RWPE2 (cell line): ENCODE data around the gene ZMYM2.

Source experiments
- ATAC-seq: fragments of 200-7000 bp; cut with Tn5 transposase; 3 replicates; pipeline ENCODE4 v1.9.1; 2021; ENCODE audit warnings: low read depth
- DNase-seq: peaks from one replicate; pipeline ENCODE4 v3.0.0-alpha.2; 2020; ENCODE audit warnings: low spot score
- H3K27ac ChIP-seq: fragments of 450-650 bp; 2 replicates; pipeline ENCODE4 v1.5.1; 2017; ENCODE audit warnings: mild to moderate bottlenecking; ENCODE audit not compliant: poor library complexity, severe bottlenecking
- H3K27me3 ChIP-seq: fragments of 250-450 bp; sonication (Bioruptor Pico); 2 replicates; pipeline ENCODE4 v1.5.1; 2021; ENCODE audit warnings: mild to moderate bottlenecking, moderate library complexity; ENCODE audit not compliant: insufficient read depth, poor library complexity, severe bottlenecking
- H3K36me3 ChIP-seq: fragments of 250-450 bp; sonication (Bioruptor Pico); 2 replicates; pipeline ENCODE4 v1.5.1; 2020; ENCODE audit warnings: low read depth, mild to moderate bottlenecking, moderate library complexity
- H3K4me1 ChIP-seq: fragments of 250-450 bp; sonication (Bioruptor Pico); 2 replicates; pipeline ENCODE4 v1.5.1; 2021; ENCODE audit warnings: mild to moderate bottlenecking, moderate library complexity; ENCODE audit not compliant: insufficient read depth, poor library complexity, severe bottlenecking
- H3K4me3 ChIP-seq: fragments of 250-450 bp; sonication (Bioruptor Pico); 2 replicates; pipeline ENCODE4 v1.5.1; 2021; ENCODE audit warnings: mild to moderate bottlenecking, moderate library complexity; ENCODE audit not compliant: severe bottlenecking
- H3K9me3 ChIP-seq: fragments of 250-450 bp; sonication (Bioruptor Pico); 2 replicates; pipeline ENCODE4 v1.5.1; 2021; ENCODE audit warnings: mild to moderate bottlenecking, moderate library complexity; ENCODE audit not compliant: severe bottlenecking
- TF ChIP-seq, protein P1 (sequence below): fragments of 450-650 bp; IDR thresholded peaks from one replicate; pipeline ENCODE4 v1.5.1; 2017; ENCODE audit warnings: mild to moderate bottlenecking, moderate library complexity; ENCODE audit not compliant: poor library complexity, severe bottlenecking

Gene ZMYM2

GRCh38 chr13:20127562-20128458, 169.3 kb downstream of the ZMYM2 start:
- Histone ChIP-seq H3K4me3 (peak overlapping the region; percentile 32), H3K9me3 (no peaks in the 10 kb centered on the region), H3K27me3 (peaks cover 6% of the 10 kb centered on the region), H3K4me1 (peaks cover 3% of the 10 kb centered on the region), H3K36me3 (no peaks in the 10 kb centered on the region), H3K27ac (no peak overlapping the region)
- TF ChIP-seq, protein P1, sequence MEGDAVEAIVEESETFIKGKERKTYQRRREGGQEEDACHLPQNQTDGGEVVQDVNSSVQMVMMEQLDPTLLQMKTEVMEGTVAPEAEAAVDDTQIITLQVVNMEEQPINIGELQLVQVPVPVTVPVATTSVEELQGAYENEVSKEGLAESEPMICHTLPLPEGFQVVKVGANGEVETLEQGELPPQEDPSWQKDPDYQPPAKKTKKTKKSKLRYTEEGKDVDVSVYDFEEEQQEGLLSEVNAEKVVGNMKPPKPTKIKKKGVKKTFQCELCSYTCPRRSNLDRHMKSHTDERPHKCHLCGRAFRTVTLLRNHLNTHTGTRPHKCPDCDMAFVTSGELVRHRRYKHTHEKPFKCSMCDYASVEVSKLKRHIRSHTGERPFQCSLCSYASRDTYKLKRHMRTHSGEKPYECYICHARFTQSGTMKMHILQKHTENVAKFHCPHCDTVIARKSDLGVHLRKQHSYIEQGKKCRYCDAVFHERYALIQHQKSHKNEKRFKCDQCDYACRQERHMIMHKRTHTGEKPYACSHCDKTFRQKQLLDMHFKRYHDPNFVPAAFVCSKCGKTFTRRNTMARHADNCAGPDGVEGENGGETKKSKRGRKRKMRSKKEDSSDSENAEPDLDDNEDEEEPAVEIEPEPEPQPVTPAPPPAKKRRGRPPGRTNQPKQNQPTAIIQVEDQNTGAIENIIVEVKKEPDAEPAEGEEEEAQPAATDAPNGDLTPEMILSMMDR = no peak
- no peak for DNase-seq
- ATAC-seq = peak; percentile 71

GRCh38 chr13:20128459-20128931, 170.0 kb downstream of the ZMYM2 start:
- TF ChIP-seq, protein P1 = peak; percentile 44
- Histone ChIP-seq H3K9me3 (no peaks in the 10 kb centered on the region), H3K36me3 (no peaks in the 10 kb centered on the region), H3K4me3 (peak overlapping the region; percentile 32), H3K27me3 (peaks cover 6% of the 10 kb centered on the region), H3K27ac (no peak overlapping the region), H3K4me1 (peaks cover 3% of the 10 kb centered on the region)
- DNase-seq (no peak), ATAC-seq (peak; percentile 57)

- no peaks in the 10 kb centered on the region for H3K36me3 ChIP-seq
- peaks cover 3% of the 10 kb centered on the region for H3K4me1 ChIP-seq
- H3K9me3 ChIP-seq = no peaks in the 10 kb centered on the region
- H3K27me3 ChIP-seq = peaks cover 6% of the 10 kb centered on the region
- no peak overlapping the region for H3K4me3 ChIP-seq
- TF ChIP-seq, protein P1 = no peak
- no peak for DNase-seq
- no peak for ATAC-seq
- H3K27ac ChIP-seq = no peak overlapping the region
Measured at GRCh38 chr13:20129076-20129475, 170.5 kb downstream of the ZMYM2 start.

- peaks cover 6% of the 10 kb centered on the region for H3K27me3 ChIP-seq
- no peak overlapping the region for H3K27ac ChIP-seq
- ATAC-seq (no peak), DNase-seq (no peak)
- no peak overlapping the region for H3K4me3 ChIP-seq
- peaks cover 2% of the 10 kb centered on the region for H3K4me1 ChIP-seq
- TF ChIP-seq, protein P1 = no peak
- no peaks in the 10 kb centered on the region for H3K9me3 ChIP-seq
- H3K36me3 ChIP-seq = no peaks in the 10 kb centered on the region
Measured at GRCh38 chr13:20130012-20130411, 171.5 kb downstream of the ZMYM2 start.

DNA sequence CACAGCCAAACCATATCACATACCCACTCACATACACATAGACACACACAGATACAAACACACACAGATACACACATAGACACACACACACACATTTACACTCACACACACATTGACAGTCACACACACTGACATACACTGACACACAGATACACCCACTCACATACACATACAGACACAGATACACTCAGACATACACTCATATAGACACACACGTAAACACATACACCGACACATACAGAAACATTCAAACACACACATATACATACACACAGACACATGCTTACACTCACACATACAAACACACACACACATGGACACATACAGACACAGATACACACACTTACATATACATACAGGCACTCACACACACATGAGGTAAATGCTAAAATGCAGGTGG, 172.1 kb downstream of the ZMYM2 start:
- Histone ChIP-seq H3K4me3 (no peak overlapping the region), H3K27ac (no peak overlapping the region), H3K27me3 (peaks cover 6% of the 10 kb centered on the region), H3K4me1 (no peaks in the 10 kb centered on the region), H3K36me3 (no peaks in the 10 kb centered on the region), H3K9me3 (no peaks in the 10 kb centered on the region)
- ATAC-seq (no peak), DNase-seq (no peak)
- TF ChIP-seq, protein P1 = no peak
